GM21529 (cell line): Measurements from ENCODE around the gene LRRC10B.

Experiments
- ATAC-seq: cut with Tn5 transposase; IDR thresholded peaks from one replicate; pipeline ENCODE4 v1.9.1; 2021; ENCODE audit not compliant: unreplicated experiment

Gene LRRC10B

GRCh38 chr11:61528114-61528513 is 19.6 kb downstream of the LRRC10B start:
- no peak for ATAC-seq

- no peak for ATAC-seq
These were observed 21.1 kb downstream of the LRRC10B start for GRCh38 chr11:61529537-61530225.

DNA sequence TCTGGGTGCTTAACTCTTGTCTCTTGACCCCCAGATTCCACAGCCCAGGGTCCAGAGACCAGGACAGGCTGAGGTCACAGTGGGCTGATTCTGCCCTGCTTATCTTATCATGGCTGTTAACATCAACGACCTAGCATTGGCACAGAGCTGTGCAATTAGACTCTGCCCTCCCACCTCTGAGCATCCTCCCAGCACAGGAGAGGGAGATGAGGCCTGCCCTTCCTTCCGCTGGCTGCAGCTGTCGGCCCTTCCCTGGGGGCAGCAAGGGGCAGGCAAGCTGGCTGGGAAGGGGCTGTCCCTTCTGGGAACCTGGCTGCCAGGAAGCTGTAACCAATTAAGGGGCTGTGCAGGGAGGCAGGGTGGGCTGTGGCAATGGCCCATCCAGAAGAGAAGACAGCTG is 22.5 kb downstream of the LRRC10B start:
- ATAC-seq: no peak

DNA sequence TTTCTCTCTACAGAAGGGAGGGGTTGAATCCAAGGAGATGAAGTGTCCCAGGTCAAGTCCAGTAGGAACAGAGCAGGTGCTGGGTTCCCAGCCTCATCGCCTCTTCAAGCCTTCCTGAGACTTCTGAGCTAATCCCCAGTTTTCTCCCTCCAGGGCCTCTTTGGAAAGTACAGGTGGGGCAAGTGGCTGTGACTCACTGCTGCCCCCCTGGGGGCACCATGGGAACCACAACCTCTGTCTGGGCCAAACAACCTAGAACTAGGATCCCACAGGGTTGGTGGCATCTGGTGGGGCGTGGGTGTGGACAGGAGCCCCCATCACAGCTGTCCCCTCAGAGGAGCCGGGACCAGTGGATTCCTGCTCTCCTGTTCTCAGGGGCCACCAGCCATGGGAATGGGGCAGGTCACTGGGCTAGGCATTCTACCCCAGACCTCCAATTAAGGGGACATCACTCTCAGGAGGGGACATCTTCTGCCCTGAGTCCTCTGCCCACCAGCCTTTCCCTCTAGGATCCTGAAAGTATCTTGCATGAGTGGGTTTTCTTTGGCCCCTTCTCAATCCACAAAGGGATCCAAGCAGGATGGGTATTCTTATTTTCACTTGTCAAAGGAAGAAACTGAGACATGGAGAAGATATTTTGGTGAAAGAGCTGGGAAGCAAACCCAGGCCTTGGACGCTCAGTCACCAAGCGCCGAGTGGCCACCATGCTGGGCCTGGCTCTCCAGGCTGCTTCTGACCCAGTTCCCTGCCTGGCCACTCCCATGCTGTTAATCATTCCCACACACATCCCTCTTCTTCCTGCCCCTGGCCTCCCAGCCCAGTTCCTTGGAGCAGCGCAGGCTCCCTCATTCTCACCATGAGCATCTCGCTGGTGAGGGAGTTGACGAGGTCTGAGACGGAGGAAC is 23.8 kb downstream of the LRRC10B start:
- no peak for ATAC-seq

DNA sequence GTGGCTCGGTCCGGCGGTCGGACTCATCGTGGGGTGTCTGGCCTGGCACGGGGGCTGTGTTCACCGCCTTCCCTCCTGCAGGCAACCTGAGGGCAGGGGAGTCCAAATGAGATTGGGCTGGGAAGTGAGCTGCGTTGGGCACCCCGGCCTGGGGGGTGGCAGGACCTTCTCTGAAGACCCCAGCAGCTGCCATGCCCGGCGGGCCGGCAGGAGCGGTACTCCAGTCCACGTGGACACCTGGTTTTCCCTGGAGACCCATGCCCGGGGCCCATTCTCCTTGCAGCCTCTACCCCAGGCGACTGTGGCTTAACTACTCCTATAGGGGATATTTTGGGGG is 24.5 kb downstream of the LRRC10B start:
- no peak for ATAC-seq

- no peak for ATAC-seq
These were observed 24.9 kb downstream of the LRRC10B start for GRCh38 chr11:61533401-61533800.

- ATAC-seq: no peak
These were observed 25.7 kb downstream of the LRRC10B start for GRCh38 chr11:61534025-61534932.

DNA sequence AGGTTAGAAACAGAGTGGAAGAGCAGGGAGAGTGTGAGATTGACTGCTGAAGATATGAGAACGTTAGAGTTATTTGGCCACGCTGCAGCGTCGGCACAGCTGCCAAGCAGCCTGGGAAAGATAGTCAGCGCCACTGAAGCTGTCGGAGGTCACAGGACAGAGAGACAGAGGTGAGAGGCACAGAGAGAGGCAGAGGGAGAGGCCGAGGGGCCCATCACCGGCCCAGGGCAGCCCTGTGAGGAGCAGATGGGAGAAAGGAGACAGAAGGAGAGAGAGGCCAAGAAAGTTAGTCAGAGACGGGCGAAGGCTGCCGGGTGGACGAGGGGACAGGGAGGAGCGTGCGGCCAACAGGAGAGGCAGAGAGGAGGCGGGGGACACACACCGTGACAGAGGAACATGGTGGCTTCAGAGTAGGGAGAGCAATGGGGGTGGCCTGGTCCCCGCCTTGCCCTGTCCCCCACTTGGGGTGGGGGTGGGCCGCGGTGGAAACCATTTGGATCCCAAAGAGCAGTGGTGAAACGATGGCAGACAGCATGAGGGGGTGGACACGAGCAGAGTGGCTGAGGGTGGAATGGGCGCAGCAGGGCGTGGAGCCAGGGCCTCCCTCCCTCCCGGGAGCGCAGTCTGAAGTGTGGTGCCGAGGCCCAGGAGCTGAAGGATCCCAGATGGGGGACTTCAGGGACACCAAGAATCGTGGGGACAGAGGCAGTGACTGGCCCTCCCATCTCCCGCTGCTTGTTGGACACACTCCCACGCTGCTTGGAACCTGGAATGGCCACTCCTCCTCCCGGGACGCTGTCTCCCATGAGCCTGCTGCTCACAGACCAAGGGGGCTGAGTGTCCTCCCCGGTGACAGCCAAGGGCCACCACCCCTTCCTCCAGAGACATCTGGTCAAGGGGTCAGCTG is 26.6 kb downstream of the LRRC10B start:
- ATAC-seq: no peak

DNA sequence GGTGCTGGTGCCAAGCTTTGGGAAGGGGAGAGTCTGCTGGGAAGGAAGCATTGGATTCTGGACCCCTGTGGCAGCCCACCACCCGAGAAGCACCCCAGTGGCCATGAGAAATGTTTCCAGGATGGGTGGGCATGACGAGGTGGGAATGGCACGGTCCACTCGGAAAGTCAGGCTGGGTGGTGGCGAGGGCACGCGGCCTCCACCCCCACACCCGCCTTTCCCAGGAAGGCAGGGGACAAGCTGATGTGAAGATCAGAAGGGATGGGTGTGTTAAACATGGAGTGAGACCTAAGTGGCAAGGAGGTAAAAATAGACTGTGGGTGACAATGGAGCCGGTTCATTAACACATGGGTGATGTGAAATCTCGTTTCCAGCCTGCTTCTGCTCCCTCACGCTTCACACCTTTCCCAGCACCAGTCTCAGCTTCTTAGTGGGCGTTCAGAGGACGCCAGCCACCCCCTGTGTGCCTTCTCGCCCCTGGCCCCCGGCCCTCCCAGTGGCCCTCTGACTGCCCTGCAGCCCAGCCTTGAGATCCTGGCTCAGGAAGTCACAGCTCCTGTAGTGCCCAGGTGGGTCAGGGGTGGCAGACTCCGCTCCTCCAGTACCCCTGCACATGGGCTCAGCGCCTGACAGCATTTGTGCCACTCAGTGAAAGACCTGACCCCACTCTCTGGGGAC is 27.6 kb downstream of the LRRC10B start:
- no peak for ATAC-seq

GRCh38 chr11:61536676-61537270 is 28.2 kb downstream of the LRRC10B start:
- no peak for ATAC-seq

DNA sequence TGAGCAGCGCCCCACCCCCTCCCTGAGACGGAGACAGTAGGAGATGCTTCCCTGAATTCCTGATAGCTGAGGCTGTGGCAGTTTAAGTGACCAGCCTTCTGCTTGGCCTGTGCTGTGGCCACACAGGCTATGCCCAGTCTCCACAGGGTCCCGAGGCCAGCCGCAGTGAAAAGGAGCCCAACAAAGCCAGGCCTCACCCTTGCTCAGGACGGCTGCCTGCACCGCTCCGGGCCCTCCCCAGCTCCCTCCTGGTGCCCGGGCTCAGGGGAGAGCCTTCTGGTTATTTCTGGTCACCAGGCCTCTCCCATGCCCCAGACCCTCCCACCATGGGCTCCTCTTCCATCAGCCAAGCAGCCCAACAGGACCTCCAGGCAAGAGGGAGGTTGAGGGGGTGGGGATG is 28.8 kb downstream of the LRRC10B start:
- ATAC-seq: no peak

GRCh38 chr11:61538636-61538961 is 30.1 kb downstream of the LRRC10B start:
- ATAC-seq: no peak

DNA sequence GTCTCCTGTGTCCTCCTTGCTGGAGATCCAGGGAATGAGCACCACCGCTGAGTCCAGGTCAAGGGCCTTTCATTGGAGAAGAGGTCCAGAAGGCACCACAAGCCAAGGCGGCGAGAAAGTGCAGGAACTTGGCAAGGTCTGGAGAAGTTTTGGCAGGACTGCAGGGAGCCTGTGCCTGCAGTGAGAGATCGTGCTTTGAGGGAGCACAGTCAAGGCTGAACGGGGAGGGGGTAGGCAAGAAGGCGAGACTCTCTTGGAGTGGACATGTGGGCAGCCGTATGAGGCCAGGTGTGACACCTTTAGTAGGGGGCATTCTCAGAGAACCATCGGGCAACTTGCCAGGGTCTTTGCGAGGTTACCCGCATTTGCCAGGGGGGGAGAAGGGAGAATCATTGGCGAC is 30.5 kb downstream of the LRRC10B start:
- no peak for ATAC-seq

DNA sequence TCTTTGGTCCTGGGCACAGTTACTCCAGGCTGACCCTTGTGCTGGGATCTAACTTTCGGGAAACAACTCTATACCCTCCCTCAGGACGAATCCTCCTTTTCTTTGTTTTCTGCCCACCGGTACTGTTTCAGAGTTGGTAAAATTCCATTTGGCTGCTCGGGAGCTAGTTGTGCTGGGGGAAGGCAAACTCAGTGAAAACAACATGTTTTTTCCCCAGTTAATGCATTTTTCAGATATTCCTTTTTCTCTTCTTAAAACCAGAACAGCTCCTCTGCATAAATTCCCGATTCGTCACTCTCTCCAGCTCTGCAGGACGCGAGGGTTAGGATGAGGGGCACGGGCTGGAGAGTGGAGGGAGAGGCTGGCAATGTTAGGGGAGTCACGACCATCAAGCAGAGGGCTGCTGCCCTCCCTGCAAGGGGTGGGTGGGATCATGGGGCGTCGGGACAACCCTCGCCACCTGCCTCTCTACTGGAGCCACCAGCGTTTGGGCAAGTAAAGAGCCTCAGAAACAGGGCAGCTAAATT is 31.3 kb downstream of the LRRC10B start:
- ATAC-seq: no peak

GRCh38 chr11:61540528-61540927 is 32.0 kb downstream of the LRRC10B start:
- no peak for ATAC-seq

DNA sequence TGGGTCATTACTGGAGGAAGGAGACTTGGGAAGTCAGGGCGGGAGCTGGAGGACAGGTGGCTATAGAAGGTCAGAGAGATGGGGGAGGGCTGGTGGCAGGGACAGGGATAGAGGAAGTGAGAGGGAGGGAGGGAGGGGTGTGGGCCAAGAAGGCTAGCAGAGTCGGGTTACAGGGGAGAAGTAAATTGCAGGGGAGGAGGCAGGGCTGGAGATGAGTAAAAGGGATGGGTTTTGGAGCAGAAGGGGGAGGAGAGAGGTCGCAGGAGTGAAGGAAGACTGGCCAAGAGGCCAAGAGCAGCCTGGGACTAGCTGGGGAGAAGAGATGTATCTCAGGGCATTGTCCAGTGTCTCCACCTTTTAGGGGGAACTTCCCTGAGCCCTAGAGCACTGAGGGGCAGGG is 33.0 kb downstream of the LRRC10B start:
- no peak for ATAC-seq

DNA sequence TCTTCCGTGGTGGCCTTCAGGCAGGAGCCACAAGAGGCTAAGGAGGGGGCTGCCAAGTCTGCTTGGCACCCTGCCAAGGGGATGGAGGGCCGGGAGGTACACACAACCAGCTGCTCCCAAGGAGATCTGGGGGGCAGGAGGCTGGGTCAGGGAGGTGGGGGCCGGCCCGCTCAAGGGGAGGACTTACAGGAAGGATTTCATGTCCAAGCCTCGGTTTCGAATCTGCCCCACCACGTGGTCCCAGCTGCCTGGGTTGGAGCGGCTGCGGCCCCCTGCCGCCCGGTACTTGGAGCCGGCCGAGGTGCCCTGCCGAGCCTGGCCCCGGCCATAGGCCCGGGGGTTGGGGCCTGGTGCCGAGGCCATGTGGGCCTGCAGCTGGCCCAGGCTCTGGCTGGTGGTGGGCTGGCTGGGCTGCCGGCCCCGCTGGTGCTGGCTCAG is 33.5 kb downstream of the LRRC10B start:
- no peak for ATAC-seq

DNA sequence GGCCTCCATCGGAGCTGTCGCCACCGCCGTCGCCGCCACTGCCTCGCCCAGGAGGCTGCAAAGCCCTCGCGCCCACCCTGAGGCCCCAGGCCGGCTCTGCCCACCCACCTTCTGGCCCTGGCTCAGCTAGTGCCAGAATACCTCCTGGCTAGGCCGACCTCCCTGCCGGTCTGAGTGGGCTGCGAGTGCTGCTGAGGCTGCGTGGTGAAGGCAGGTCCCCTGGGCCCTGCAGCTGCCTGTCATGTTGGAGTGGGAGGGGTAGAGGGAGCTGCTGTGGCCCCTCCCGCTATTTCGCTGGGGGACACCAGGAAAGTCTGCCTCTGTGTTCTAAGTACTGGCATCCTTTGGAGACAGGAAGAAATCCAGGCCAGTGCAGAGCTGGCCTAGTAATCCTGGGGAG is 34.2 kb downstream of the LRRC10B start:
- ATAC-seq: no peak

GRCh38 chr11:61543606-61544306 is 35.2 kb downstream of the LRRC10B start:
- ATAC-seq: no peak
